GM18867 (cell line): Measurements from ENCODE around the gene MESP2.

ENCODE experiments used
- ATAC-seq: cut with Tn5 transposase; IDR thresholded peaks from one replicate; pipeline ENCODE4 v1.9.1; 2021; ENCODE audit warnings: mild to moderate bottlenecking, moderate library complexity; ENCODE audit not compliant: unreplicated experiment

MESP2 gene

DNA sequence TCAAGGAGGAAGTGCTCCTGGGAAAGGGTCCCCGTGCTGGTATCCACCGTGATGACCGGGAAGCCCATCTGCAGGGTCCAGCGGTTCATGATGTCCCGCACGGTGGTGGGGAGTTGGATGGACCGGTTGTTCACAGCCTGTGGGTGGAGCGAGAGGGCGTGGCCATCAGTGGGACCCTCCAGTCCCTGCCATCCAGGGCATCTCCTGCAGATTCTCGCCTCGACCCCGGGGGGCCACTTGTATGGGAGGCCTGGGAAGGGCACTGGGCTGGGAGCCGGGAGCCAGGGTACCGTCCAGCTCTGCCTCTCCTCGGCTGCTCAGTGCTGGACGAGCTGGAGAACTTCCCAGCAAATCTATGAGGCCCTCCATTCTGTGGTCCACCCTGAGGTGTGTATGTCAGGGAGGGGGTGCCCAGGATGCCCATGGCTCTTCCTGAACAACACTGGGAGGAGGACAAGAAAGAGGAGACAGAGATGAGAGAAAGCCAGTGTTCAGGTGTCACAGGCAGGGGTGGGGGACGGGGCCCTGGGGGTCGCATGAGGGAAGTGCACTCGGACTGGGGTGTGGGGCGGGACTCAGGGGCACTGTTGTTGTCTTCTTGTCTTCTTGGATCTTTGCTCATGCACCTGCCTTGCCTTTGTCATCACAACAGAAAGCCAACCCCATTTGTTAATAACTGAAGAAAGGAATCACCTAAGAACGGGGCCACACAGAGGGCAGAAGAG is 25.5 kb downstream of the MESP2 start:
- ATAC-seq, result no peak

DNA sequence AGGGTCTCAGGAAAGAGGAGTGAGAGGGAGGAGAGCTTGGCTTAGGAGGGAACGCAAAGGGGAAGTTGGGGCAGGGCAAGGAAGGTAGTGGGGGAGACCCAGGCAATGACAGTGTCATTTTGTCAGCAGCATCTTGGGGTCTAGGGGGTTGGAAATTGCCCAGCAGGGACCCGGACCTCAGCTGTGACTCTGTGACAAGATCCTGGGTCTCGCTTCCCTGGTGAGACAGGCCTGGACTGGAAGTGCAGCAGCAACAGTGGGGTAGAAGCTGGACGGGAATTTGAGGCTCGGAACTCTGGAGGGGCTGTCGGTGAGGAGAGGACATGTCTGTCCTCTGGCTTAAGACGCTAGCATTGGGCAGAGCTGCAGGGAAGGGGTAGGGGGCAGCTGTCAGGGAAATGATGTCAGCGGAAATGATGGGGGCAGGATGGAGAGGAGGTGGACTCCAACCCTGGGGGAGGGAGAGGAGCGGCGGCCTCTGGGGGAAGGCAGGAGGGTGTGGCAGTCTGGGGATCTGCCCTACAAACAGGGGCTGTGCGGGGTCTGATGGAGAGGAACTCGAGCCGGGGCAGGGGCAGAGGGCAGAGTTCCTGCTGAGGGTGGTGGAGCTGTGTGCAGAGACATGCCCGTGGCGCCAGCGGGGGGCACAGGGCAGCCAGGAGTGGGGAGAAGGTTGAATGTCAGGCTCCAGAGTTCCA is 26.2 kb downstream of the MESP2 start:
- ATAC-seq, result no peak

DNA sequence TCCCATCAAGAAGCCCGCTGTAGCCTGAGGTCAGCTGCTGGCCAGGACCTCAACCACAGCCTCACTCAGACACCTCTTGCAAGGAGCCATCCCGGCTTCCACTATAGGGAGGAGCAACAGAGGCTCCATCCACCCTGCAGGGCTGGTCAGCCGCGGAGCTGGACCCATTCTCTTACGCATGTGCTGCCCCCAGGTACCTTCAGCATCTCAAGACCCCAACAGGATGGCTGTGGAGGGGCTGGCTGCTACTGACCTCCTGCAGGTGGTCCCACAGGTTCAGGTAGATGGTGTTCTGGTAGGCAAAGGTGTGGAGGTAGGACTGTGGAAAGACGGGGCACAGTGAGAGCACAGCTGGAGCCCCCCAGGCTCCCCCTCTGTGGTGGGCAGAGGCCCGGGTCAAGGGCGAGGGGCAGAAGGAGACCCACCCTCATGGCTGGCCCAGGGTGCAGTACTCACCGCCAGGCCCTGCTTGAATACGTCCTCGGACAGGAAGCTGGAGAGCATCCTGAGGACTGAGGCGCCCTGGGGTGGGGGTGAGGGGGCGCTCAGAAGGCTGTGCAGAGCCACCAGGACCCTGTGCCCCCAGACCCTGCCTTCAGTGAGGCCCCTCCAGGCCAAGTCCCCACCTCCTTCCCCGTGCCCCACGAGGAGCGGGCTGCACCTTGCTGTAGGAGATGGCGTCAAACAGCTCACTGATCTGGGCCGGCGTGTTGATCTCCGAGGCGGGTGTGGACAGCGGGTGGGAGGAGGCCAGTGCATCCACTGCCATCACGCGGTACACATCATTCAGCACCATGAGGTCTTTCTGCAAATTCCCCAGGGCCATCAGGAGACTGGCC is 27.1 kb downstream of the MESP2 start:
- no peak for ATAC-seq

DNA sequence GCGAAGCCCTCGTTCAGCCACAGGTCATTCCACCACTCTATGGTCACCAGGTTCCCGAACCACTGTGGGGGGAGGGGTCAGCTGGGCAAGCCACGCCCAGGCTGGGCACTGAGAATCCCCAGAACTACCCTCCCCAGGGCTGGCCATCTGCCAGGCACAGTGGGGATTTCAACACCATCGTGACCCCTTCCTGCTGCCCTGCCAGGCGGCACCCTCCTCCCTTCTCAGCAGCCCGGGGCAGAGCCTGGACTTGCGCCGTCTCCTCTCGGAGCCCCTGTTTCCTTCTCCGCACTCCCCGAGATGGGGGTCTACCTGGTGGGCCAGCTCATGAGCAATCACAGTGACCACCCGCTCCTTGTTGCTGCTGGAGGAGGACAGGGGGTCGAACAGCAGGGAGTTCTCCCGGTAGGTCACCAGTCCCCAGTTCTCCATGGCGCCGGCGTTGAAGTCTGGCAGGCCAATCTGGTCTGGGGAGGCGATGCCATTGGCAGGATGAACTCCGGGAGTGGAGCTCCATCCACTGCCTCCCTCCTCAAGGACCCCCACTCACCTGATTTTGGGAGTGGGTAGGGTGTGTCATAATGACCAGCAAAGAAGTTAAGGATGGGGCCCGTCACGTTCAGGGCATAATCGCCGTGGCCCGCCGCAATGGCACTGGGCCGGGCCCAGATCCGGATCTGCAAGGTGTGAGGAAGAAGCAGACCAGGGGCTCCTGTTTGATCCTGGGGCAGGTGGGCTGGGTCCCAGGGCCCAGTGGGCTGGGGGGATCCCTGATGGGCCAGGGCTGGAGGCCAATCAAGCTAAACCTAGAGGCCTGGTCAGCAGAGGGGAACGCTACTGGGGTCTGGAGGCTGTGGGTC is 28.0 kb downstream of the MESP2 start:
- ATAC-seq, result no peak

DNA sequence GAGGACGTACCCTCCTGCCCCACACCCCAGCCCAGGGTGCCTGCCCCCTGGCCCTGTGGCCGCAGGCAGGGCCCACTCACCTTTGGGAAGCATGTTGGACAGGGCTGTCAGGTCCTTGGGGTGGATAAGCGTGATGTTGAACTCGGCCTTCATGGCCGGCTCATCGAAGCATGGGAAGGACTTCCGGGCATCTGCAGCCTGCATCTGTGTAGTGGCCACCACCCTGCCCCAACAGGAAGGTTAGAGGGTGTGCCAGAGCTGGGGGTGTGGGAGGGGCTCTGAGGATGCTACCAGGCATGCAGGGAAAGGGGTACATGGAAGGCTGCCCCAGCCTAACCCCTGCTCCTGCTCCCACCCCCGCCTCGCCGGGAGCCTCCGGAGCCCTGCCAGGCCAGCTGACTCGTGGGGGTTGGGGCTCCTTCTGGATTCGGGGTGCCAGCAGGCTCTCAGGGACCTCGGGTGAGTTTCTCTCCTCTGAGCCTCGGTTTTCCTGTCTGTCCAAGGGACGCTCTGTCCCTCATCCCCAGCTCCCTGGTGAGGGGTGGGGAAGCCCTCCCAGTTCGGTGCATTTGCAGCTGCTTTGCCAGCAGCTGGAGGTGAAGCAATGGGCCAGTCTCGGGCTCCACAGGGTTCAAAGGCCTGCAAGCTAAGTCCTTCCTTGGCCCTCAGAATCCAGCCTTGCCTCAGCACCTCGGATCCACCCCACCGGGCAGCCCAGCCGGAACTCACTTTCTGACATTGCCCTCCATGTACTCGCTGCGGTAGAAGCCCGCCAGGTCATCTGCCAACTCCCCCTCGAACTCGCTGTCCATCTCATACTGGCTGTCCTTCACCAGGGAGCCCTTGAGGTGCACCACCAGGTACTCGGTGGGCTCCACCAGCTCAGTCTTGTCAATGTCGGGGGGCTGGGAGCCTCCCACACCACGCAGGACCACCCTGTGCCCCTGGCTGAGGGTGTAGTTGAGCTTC is 29.4 kb downstream of the MESP2 start:
- no peak for ATAC-seq

DNA sequence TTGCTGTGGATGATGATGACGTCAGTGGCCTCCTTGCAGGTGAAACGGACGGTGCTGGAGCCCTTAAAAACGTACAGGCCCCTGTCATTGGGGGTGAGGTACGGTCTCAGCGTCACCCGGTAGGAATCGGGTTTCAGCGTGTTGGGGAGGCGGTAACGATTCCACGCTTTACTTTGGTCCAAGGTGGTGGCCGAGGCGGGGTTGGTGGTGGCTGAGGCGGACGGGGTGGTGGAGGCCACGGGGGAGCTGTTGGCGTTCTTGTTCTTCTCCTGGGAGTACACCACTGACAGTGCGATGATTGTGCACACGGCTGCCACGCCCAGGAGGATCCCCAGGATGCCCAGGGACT is 30.1 kb downstream of the MESP2 start:
- no peak for ATAC-seq

DNA sequence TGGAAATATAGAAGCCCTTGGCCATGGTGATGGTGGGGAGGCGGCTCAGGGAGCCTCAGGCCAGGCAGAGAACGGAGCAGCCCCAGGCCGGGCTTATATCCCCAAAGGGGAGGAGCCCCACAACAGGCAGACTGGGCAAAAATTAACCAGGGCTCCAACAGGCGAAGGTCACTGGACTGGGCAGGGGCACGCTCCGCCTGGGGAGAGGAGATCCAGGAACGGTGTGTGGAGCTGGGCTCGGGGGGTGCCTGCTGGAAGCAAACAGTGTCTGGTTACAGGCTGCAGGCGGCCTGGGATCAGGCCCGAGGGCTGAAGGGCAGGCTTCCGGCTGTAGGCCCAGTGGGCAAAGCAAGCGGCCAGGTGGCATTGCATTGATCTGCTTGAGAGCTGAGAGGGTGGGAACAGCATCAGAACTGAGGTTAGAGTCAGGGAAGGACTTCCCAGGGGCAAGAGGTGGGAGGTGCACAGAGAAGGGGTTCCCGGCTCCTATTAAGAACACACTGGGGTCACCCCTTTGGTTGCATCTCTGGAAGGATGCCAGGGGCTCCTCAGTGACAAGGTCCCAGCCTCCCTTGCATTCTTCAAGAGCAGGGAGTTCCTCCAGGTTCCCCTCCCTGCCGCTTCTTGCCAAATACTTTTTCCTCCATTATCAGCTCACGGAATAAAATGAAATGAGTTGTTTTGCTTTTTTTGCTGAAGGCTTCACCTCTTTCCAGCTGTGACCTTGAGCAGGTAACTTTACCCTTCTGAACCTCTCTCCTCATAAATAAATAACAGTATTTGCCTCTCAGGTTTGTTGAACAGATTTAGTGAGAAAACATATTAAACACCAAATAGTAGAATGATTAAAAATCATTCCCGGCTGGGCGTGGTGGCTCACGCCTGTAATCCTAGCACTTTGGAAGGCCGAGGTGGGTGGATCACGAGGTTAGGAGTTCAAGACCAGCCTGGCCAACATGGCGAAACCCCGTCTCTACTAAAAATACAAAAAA is 30.7 kb downstream of the MESP2 start:
- ATAC-seq, result no peak

DNA sequence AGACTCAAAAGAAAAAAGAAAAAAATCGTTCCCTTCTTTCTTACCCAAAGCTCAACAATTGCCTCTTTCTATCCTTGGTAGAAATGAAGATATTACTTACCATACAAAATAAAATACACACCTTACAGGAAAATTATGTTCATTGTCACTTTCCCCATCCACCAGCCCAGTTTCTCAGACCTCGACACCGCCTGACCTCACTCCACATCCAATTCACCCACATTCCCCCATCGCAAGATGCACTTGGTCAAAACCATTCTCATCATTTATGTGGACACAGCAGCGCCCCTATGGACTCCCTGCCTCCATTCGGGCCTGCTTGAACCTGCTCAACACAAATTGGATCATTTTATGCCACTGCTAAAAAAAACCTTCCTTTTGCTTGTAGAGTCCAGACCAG is 31.6 kb downstream of the MESP2 start:
- no peak for ATAC-seq

DNA sequence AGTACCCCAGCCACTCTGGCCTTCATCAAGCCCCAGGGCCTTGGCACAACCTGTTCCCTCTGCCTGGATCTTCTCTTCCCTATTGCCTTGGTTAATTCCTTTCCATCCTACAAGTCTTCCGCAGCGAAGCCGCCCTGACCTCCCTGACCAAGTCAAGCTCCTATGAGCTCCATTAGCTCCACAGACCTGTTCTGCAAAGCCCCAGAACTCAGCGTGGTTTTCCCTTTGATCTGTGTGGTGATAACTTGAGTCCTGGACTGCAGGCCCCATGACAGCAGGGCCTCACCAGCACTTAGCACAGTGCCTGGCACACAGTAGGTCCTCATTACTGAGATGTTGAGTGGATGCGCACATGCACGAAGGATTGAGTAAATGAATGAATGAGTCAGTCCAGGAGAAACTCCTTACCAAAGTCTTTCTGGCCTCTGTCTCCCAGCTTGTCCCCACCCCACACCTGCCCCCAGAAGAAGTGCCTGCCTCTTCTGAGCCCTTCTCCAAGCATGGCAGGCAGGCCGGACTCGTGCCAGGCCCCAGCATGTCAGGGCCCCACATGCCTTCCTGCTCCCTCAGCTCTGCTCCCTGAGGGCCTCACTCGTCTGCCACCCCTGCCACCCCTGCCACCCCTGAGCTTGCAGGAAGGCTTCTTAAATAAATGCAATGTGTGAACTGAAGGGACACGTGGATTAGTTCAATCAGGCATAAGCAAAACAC is 32.2 kb downstream of the MESP2 start:
- no peak for ATAC-seq

DNA sequence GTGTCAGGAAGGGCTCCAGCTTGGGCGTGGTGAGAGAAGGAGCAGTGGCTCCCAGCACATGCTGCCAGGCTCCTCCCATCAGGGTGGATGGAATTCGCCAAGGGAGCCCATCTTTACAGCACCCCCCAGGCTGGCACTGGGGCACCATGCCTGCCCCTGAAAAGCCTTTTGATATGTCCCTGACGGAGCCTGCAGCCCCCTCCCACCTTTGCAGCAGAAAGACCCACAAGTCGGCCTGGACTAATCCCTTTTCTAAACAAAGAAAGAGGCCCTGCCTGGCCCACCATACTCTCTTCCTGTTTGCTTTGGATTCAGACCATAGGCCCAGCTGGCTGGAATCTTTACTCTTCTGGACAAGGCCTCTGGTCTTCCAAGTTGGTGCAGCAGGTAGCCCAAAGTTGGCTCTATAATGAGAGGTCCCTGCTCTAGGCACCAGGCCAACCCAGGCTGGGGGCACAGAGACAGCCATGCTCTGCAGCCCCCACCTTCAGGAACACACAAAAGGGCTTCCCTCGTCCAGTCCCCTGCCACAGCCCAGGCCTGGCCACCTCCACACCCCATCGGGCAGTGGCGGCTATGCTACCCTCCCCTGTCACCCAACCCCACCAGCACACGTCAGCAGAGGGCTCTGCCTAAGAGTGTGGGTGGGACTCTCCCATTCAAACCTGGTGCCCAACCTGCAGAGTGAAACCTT is 33.1 kb downstream of the MESP2 start:
- no peak for ATAC-seq

DNA sequence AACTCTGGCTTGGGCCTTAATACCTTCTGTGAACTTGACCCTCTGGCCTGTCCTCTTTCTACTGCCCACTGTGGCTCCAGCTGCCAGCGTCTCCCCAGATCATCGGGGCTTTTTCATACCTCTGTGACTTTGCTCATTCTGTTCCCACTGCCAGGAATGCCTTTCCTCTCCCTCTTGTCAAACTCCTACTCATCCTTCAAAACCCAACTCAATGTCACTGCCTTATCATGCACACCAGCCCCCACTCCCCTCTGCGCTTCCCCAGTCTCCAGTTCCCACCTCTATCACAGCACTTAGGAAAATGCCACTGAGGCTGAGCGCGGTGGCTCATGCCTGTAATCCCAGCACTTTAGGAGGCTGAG is 33.6 kb downstream of the MESP2 start:
- ATAC-seq, result no peak

DNA sequence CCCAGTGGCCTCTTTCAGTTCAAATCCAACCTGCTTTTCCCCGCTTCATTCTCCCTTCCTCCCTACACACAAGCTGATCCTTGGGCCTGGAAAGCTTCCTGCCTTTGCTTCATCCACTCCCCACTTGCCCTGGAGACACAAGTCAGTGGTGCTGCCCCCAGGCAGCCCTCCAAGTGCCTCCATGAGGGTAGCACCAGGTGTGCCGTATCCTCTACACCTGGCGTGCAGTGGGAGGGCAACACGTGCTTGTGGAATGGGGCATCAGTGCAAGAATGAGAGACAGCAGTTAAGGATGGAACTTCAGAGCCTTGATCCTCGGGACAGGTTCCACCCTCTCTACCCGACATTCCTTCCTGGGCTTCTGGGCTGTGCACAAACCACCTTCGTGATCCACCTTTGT is 34.7 kb downstream of the MESP2 start:
- no peak for ATAC-seq

DNA sequence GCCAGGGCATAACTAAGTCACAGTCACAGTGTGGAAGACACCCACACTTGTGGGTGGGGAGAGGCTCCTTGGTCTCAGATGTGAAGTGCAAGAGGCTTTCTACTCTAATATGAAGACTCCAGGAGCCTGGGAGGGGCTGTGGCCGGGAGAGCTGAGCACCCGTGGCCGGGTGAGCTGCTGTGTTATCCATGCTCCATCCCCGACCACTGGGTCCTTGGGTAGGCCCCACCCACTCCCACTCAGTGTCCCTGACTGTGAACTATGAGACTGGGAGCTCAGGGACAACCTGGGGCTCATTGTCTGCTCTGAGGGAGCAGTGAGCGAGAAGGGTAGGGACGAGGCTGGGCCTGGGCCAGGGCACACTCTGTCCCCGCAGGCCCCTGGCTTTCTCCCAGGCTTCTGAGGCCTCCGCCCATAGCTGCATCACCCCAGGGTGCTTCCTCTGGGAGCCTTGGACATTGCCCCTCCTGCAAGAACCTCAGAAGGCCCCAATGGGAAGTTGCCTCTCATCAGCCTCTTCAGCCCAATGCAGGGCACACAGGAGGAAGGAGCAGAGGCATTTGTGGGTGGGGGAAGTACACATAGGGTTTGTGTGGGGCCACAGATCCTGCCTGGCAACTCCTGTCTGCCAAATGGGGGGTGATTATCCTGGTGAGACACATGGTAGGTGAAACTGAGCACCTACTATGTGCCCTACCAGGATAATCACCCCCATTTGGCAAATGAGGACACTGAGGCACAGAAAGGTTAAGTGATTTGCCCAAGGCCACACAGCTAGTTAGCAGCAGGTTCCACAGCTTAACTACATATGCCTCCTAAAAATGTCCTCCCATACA is 36.1 kb downstream of the MESP2 start:
- ATAC-seq, result no peak

DNA sequence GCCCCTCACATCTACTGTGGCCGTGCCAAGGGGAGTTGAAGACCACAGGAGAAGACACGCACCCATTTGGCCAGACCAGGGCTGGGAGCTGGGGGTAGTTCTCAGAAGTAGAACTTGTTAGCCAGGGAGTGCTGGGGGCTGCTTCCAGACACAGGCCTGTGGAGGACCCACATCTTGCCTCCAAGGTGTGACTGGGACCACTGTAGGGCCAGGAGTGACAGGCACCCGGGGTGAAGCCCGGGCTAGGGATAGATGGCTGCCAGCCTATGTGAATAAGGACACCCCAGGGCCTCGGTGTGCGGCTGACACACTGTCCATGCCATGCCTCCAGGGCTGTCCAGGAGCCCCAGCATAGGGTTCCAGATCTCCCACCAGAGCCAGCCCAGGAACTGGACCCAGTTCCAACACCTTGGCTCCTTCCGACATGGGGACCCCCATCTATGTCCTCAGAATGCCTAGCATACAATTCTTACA is 36.8 kb downstream of the MESP2 start:
- ATAC-seq, result no peak

DNA sequence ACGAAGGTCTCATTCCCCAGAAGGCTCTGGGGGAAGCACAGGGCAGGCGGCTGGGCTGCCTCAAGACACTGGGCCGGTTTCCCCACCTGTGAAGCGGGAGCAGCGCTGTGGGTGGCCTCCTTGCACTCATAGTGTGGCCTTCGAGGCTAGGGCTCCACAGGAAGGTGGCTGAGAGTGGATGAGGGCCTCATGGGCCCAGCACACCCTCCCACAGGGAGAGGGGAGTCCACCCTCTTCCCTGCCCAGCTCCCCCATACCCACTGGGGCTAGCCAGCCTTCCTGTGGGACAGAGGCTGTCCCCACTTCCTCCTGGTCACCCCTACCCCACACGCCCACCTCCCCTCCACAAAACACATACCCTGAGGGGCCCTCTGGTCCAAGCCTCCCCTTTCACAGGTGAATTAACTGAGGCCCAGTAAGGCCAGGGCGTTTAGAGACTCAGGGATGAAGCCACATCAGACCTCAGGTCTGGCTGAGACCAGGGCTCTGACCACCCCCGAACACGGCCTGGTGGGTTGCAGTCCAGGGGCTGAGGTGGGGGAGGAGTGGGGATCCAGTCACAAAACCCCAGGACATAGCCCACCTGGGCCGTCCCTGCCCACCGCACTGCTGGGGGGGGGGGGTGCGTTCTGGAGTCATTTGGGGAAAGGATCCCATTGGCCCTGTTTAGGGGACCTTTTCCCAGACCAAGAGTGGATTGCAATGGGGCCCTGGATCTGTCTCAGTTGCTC is 37.4 kb downstream of the MESP2 start:
- ATAC-seq, result no peak
